GM18520 (cell line): Measurements from ENCODE around the gene CDC40.
"Not testable (repeated sequence)": the region's sequence is repeated elsewhere in the genome, so short reads cannot be mapped to it uniquely, and the experiment has no call there.

Experiments used
- ATAC-seq: cut with Tn5 transposase; IDR thresholded peaks from one replicate; pipeline ENCODE4 v1.9.1; 2021; ENCODE audit not compliant: unreplicated experiment

Gene CDC40

DNA sequence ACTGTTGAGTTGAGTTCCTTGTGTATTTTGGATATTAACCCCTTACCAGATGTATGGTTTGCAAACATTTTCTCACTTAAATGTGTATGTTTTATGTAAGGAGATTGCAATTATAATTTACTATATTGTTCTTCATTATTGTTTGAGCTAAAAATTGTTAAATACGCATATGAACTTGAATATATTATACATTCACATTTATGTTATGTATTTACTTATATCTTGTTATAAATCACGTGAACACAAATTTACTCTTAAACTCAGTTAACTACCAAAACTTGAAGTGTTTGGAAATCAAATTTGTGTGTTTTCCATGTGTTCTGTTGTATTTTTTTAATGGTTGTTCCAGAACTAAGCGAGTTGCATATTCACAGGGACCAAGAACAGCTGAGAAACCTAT is 18.3 kb downstream of the CDC40 start:
- no peak for ATAC-seq

DNA sequence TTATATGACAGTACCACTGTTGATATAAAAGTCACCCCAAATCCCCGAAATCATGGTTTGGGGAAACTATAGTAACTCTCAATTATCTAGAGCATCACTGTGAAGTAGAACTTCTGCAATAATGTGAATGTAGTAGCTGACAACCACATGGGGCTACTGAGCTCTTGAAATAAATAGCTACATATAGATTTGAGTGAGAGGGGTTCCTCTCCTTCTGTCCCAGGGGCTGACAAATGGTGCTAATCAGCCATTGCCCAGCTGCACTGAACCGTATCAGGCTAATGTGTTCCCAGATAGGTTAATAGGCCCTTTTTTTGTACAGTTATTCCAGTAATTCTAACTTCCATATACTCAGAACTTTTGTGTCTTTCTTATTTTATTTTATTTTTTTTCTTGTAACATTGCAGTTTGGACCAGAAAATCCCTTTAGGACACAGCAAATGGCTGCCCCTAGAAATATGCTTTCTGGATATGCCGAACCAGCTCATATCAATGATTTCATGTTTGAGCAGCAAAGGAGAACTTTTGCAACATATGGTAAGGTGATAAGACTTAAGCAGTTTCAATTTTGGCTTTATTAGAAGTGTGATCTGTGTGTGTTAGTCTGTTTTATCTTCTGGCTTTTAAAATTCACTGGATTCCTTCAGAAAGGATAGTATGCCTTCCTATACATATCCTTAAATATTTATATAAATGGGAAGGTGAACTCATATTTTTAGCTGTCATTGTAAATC is 21.1 kb downstream of the CDC40 start:
- ATAC-seq, result no peak

DNA sequence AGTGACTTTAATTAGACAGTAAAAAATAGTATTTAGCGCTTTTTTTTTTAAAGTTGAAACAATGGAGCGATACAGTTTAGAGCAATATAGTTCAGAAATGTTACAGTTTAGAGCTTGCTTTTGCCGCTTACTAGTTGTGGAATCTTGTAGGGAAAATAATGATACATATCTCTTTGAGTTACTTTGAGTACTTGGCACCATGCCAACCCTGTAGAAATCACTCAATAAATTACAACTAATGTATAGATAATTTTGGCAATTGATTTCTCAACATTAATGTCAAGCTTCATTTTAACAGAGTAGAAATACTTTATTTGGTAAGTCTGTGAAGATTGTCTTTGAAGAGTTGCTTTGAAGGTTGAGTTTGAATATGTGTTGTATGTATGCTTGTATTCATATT is 27.4 kb downstream of the CDC40 start:
- no peak for ATAC-seq

DNA sequence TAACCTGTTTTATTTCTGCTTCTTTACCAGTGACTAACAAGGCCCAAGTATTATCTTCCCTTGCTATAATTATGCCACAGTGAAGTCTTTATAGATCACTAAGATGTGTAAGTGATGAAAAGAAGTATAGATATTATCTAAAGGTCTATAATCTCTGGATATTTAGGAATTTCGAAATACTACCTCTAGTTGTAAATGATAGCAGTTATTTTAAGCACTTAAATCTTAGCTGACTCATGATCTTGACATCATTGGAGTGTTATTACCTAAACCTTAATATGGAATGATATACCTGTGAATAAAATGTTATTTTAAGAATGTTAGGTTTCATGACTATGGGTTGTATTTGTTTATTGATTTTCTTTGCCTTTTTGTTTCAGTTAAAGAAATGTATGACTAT is 31.5 kb downstream of the CDC40 start:
- no peak for ATAC-seq

DNA sequence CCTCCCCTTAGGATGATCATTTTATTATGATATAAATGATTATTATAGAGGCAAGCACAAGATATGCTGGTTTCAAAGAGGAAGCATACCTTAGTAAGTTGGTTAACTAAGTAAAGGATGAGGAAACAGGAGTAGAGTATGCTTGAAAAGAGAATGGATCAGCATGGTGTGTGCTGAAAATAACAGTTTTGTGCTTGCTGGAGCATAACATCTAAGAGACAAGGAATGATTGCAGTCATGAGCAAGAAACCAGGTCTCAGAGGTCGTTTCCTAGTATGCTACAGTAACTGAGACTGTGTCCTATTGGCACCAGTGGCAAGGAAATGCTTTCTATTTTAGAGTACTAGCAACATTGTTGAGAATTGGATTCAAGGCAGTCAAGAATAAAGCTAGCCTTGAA is 34.1 kb downstream of the CDC40 start:
- no peak for ATAC-seq

DNA sequence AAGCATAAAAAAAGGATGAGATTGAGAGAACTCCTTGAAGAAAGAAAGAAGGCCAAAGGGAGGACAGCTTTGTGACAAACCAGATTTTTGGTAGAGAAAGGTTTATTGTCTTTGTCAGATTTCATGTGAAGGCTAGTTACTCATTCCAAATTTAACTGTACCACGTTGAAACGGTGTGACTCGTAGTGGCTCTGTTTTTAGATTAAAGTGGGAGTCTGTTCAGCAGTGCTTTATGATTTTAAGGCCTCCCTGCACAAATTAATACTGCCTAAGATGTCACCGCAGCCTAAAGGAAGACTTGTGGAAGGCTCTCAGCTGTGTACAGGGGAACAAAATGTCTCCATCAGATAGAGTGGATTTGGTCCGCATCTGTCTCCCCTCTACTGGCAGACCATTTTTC is 35.9 kb downstream of the CDC40 start:
- no peak for ATAC-seq

DNA sequence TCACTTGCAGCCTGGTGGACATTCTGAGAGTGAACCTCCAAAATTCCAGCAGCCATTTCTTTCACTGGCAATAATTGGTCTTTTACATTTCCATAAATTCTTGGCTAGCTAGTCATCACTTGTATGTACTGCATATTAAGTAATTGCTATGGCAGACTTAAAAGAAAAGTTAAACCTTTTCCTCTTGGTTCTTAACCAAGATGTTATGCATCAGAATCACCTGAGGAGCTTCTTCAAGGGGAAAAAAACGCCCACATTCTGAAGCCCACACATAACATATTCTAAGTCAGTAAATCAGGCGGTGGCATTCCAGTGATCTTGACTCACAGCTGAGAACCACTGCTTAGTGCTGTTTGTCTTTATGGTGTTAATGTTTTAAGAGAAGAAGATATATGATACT is 37.0 kb downstream of the CDC40 start:
- no peak for ATAC-seq

DNA sequence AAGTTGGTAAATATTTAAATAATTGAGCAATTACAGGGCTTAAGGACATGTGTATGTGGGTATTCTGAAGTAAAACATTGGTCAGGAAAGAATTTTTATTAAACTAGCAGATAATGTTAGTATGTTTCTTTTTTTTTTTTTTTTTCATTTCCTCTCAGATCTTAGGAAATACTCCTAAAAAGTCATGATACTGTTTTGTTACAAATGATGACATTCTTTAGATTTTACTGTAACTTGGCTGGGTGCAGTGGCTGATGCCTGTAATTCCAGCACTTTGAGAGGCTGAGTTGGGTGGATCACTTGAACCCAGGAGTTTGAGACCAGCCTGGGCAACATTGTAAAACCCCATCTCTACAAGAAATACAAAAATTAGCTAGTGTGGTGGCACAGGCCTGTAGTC is 41.5 kb downstream of the CDC40 start:
- ATAC-seq, result no peak

DNA sequence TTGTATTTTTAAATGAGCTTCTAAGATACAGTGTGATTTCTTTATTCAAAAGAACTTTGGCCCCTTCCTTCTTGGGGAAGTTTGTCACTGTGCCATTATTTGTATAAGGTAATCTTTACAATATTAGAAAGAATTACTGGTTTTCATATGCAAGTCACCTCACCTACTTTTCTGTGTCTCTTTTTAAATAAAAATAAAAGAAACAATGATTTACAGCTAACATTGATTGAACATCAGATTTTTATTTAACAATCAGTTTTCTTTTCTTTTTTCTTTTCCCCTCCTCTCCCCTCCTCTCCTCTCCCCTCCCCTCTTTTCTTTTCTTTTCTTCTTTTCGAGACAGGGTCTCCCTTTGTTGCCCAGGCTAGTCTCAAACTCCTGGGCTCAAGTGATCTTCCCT is 46.0 kb downstream of the CDC40 start:
- ATAC-seq, result no peak

DNA sequence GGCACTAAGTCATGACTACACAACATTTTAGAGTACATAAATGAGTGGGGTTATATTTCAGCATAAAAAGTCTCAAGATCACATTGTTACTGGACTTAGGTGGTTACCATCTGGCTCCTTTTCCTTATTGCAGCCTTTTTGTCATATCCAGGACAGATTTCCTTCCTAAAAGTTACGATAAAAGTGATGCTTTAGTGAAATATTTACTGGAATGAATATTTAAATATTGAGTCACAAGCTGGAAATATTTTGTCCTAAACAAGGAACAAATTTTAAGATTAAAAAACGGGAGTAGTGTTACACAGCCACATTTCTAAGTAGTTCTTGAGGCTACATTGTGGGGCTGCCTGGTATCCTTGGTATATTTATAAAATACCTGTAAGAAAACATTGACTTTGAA is 52.2 kb downstream of the CDC40 start:
- no peak for ATAC-seq

DNA sequence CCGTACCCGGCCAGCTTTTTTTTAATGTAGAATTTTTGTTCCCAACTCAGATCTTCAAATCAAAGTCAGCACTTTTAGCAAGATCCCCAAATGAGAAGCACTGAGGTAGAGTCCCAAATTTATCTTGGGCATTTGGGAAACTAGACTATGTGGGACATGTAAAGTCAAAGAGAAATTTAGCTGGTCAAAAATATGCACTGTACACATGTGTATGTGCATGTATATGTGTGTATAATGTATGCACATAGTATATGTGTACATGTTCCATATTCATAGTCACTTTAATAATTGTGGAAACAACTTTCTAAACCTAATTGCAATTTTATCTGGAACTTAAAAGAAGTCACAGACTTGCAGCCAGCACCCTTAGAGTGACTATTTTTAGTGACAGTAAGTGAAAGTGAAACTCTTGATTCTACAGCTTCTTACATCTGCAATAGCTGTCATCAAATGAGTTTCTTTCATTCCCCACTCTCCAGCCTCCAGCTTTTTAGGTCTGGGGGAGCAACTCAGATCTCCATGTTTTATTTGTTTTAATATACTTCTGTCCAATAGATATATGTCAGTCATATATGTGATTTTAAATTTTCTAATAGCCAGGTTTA is 53.6 kb downstream of the CDC40 start:
- no peak for ATAC-seq

DNA sequence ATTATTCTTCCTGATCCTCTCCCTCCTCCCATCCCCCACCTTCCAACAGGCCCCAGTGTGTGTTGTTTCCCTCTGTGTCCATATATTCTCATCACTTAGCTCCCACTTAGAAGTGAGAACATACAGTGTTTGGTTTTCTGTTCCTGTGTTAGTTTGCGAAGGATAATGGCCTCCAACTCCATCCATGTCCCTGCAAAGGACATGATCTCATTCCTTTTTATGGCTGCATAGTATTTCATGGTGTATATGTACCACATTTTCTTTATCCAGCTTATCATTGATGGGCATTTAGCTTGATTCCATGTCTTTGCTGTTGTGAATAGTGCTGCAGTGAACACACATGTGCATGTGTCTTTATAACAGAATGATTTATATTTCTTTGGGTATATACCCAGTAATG is 55.8 kb downstream of the CDC40 start:
- not testable (repeated sequence) for ATAC-seq

DNA sequence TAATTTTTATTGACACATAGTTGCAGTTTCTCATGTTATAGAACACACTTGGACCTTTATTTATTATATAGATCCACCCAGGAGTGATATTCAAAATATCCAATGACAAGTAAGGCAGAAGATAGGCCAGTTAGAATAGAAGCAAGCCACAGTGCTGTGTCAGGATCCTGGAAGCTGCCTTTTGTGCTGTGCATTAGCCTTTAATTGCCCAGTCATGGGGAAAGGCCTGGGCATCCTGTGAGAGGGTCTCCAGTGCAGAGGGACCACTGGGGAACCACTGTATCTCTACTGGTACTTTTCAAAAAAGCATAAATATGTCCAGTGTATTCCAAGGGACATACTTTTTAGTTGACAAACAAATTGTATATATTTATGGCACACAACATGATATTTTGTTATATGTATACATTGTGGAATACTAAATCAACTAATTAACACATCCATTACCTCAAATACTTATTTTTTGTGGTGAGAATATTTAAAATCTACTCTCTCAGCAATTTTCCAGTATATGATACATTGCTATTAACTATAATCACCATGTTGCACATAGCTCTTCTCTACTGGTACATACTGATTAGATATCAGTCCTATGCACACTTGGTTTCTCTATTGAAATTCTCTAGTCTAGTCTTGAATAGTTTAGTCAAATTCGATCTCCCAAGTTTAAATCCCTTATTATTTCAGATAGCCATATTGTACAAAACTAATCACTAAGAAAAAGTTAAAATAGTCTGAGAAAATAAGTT is 59.5 kb downstream of the CDC40 start:
- ATAC-seq, result no peak

DNA sequence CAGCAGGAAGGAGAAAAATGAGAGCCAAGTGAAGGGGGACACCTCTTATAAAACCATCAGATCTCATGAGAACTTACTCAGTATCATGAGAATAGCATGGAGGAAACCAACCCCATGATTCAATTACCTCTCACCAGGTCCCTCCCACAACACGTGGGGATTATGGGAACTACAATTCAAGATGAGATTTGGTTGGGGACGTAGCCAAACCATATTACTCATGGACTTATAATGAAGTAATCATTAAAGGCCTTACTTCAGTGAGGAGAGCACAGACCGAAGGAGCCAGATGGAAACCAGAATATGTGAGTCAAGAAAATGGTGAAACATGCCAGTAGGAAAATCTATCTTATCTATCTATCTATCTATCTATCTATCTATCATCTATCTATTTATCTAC is 64.4 kb downstream of the CDC40 start:
- not testable (repeated sequence) for ATAC-seq

DNA sequence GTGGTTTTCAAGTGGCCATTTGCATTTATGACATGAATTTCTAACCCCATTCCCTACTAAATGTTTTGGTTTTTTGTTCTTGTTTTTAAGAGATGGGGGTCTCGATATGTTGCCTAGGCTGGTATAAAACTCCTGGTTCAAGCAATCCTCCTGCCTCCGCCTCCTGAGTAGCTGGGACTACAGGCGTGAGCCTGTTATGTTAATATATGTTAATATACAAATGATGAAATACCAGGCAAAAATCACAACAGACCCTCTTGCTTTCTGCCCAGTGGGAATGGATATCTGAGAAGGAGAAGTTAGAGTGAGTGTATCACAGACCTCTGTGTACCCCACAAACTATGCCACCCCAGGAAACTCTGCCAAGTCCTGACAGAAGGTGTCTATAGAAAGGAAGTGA is 66.2 kb downstream of the CDC40 start:
- ATAC-seq, result no peak

DNA sequence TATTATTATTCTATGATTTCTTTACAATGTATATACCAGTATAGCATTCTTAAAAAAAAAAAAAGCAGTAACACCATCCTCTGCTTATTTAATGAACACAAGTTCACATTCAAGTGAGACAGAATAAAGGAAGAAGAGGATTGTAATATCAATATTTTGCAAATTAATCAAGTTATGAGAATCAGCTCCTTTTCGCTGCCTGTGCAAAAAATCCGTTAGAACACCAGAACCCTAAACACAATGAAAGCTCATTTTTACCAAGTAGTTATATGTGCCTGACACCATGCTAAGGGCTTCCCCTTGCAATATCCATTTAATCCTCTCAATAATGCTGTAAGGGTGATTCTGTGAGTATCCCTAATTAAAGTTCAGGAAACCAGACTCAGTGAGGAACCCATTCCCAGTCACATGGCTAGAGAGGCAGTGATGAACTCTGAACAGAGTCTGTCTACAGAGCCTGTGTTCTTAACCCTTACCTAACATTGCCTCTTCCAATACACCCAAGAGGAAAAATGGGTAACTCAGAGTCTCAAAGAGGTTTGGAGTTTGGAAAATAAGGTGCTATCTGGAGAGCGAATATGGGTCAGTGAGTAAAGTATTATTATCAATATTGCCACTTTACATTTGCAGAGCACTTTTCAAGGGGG is 66.8 kb downstream of the CDC40 start:
- no peak for ATAC-seq

DNA sequence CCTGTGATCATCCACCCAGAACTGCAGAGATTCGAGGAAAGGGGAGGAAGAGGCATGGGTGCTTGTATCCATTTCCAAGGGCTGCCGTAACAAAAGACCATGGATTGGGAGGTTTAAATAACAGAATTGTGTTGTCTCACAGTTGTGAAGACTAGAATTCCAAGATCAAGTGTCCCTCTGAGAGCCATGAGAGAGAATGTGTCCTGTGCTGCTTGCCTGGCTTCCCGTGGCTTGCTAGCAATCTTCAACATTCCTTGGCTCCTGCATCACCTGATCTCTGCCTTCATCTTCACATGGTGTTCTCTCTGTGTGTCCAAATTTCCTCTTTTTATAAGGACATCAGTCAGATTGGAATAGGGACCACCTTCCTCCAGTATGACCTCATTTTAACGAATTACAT is 69.8 kb downstream of the CDC40 start:
- ATAC-seq, result no peak

DNA sequence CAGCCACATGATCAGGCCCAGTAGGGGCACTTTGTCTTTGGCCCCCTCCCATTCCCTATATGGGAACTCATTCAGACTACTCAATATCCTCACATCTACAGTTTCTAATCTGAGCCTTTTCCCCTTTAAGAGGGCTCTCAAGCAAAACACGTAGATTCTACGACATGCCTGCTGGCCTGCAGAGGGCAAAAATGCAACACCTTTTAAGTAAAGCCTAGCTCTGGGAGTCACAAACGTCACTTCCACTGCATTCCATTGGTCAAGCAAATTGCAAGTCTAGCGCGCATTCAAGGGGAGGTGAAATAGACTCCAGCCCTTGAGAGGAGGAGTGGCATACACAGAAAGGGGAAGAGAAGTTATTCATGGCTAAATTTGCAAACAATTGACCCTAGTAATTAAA is 70.6 kb downstream of the CDC40 start:
- no peak for ATAC-seq

DNA sequence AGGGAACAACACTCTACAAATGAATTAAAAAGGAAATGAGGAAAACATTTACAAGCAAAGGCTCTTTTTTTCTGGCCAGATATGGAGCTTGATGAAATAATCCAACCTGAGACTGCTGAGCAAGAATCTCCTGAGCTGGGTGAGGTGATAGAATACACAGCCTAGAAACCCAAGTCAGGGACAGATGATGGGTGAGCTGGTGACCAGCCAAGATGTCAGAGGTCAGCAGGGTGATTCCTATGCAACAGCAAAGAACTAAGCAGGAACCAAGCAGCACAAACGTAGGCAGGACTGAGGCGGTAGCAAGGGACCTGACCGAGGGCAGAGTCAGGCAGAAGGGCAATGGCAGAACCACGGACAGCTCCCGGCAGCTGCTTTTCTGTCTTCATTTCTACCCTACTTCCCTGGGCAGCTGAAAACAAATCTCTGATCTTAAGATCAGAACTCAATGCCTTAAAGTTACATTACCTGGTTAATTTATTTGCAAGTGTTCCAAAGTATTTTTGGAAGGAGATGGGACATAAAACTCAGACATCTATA is 75.1 kb downstream of the CDC40 start:
- ATAC-seq, result no peak

DNA sequence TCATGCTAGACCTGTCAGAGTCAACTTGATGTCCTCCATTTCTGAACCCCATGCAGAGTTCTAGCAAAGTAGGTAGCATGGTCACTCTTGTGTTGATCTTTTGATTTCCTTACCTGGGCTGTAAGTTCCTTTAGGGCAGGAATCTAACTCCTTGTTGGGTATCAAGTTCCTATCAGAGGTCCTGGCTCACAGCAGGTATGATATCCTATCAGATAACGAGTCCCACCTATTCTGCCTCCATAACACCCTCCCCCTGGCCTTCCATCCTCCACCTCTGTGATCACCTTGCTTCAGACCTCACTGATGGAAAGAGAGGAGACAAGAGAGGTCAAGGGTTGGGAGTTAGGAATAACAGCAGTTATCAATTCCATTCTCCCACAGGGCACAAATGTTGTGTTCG is 76.1 kb downstream of the CDC40 start:
- ATAC-seq, result no peak

DNA sequence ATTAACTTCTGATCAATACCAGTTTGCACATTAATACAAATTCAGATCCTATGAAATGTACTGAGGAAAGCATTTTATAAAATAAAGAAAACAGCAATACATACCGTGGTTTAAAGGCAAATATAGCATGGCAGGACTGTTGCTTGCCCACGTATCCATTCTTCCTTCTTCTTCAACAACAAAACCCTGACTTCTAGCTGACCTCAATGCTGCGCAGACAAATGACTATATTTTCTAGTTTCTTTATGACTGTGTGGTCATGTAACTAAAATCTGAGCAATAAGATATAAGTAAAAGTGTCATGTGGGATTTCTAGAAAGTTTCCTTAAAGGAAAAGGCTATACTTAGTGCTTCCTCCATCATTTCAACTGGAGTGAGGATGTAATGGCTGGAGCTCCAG is 85.0 kb downstream of the CDC40 start:
- no peak for ATAC-seq

DNA sequence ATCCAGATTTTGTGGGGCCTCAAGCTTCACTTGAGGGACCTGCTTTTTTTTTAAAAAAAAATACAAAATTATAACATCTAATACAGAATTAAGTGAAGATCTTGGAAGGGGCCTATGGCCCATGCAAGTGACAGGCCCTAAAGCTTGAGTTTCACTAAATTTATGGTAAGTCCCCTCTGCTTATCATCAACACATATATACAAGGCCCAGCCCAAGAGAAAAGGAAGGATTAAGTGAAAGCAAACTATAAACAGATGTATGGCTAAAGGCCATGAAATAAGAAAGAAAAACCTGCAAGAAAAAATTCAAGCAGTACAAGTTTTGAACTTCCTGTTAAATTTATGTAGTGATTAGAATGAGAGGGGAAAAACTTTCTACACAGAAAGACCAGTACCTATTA is 86.8 kb downstream of the CDC40 start:
- ATAC-seq, result no peak
